DMS 273 treated with DMSO at 0.1 percent for 48 hours (cell line): ENCODE data around the gene BNC2.

Experiments used
- DNase-seq: peaks from one replicate; lab custom pipeline; 2025; lab: John Stamatoyannopoulos, UW

The BNC2 gene

GRCh38 chr9:16869882-16870595 is 431 bp downstream of the BNC2 start:
- DNase-seq = no peak

GRCh38 chr9:16869131-16869881 is 1.2 kb downstream of the BNC2 start:
- DNase-seq = no peak

GRCh38 chr9:16868701-16869100 is 1.8 kb downstream of the BNC2 start:
- DNase-seq = no peak

- DNase-seq = no peak
These were observed 2.7 kb downstream of the BNC2 start for GRCh38 chr9:16867576-16868311.

- DNase-seq = no peak
These were observed 3.9 kb downstream of the BNC2 start for GRCh38 chr9:16866587-16866986.

- no peak for DNase-seq
These were observed 5.6 kb downstream of the BNC2 start for GRCh38 chr9:16864649-16865434.

- no peak for DNase-seq
These were observed 22.3 kb downstream of the BNC2 start for GRCh38 chr9:16848179-16848578.

- no peak for DNase-seq
These were observed 23.5 kb downstream of the BNC2 start for GRCh38 chr9:16846986-16847385.

- DNase-seq = no peak
These were observed 24.1 kb downstream of the BNC2 start for GRCh38 chr9:16846367-16846766.

- no peak for DNase-seq
These were observed 35.7 kb downstream of the BNC2 start for GRCh38 chr9:16834817-16835216.

- no peak for DNase-seq
These were observed 37.1 kb downstream of the BNC2 start for GRCh38 chr9:16833296-16833835.

GRCh38 chr9:16832101-16832500 is 38.4 kb downstream of the BNC2 start:
- DNase-seq = no peak

GRCh38 chr9:16830806-16831205 is 39.7 kb downstream of the BNC2 start:
- DNase-seq = no peak

GRCh38 chr9:16828340-16829281 is 41.9 kb downstream of the BNC2 start:
- DNase-seq = no peak

- no peak for DNase-seq
These were observed 44.4 kb downstream of the BNC2 start for GRCh38 chr9:16825971-16826625.

- DNase-seq = no peak
These were observed 45.1 kb downstream of the BNC2 start for GRCh38 chr9:16825331-16825725.

GRCh38 chr9:16824545-16825330 is 45.7 kb downstream of the BNC2 start:
- peak; percentile 24 for DNase-seq

GRCh38 chr9:16823906-16824305 is 46.6 kb downstream of the BNC2 start:
- DNase-seq = no peak

GRCh38 chr9:16821344-16821743 is 49.1 kb downstream of the BNC2 start:
- no peak for DNase-seq
